ENCODE data around the gene IPP.

IPP gene

GRCh38 chr1:45789601-45790000 lies 39.1 kb upstream of the IPP start:
- no peaks in the 10 kb centered on the region for H3K9me3 ChIP-seq (ENCODE audit: control insufficient read depth, insufficient read depth, low read depth, low read length)
- no peaks in the 10 kb centered on the region for H3K4me1 ChIP-seq (ENCODE audit: control insufficient read depth, insufficient read depth, low read length)
- no peak overlapping the region for H3K4me3 ChIP-seq (ENCODE audit: low read depth, low read length)
- no peak for TF ChIP-seq ZNF449 (tag by site-specific recombination; IDR thresholded peaks at IDR 0.05)
- no peak for TF ChIP-seq ZNF510 (tag by site-specific recombination; IDR thresholded peaks at IDR 0.05; ENCODE audit: insufficient replicate concordance)
- no peak for TF ChIP-seq ZNF544 (tag by site-specific recombination; IDR thresholded peaks at IDR 0.05)
- TF ChIP-seq ZBTB7A (tag by site-specific recombination; IDR thresholded peaks at IDR 0.05; ENCODE audit: low read depth), result no peak
- TF ChIP-seq ZBTB21 (tag by site-specific recombination; IDR thresholded peaks at IDR 0.05), result no peak
- TF ChIP-seq ZSCAN30 (tag by site-specific recombination; IDR thresholded peaks at IDR 0.05), result no peak
- TF ChIP-seq ZNF302 (tag by site-specific recombination; IDR thresholded peaks at IDR 0.05; ENCODE audit: low read depth), result no peak
- ChIA-PET CTCF (interaction anchor here (0.6 kb wide), 1 partner anchor 25 kb away, joined by 5 read pairs; no protein-coding TSS in a partner anchor), POLR2A (interaction anchor here (0.6 to 0.7 kb wide), 2 partner anchors 10 to 929 kb away, joined by 3 read pairs; partner anchors contain the start of gene EFCAB14)
- H3K27ac ChIP-seq (ENCODE audit: extremely low read depth, low read depth, low read length), result no peak overlapping the region
- no peaks in the 10 kb centered on the region for H3K36me3 ChIP-seq (ENCODE audit: control insufficient read depth in 2 of 2, insufficient read depth in 1 of 2, low read length in 2 of 2)

GRCh38 chr1:45787905-45788304 lies 37.5 kb upstream of the IPP start:
- ChIA-PET CTCF (no interaction called here), POLR2A (no interaction called here)
- no peaks in the 10 kb centered on the region for H3K36me3 ChIP-seq (ENCODE audit: control insufficient read depth in 2 of 2, insufficient read depth in 1 of 2, low read length in 2 of 2)
- TF ChIP-seq SCRT1 (tag by site-specific recombination; IDR thresholded peaks at IDR 0.05; ENCODE audit: borderline replicate concordance) (no peak), ZNF248 (tag by site-specific recombination; IDR thresholded peaks at IDR 0.05) (no peak), ZNF174 (tag by site-specific recombination; IDR thresholded peaks at IDR 0.05) (no peak), GFI1B (tag by site-specific recombination; IDR thresholded peaks at IDR 0.05) (no peak), KLF7 (tag by site-specific recombination; IDR thresholded peaks at IDR 0.05; ENCODE audit: borderline replicate concordance) (no peak)
- H3K4me1 ChIP-seq (ENCODE audit: control insufficient read depth, insufficient read depth, low read length), result no peaks in the 10 kb centered on the region
- no peak overlapping the region for H3K4me3 ChIP-seq (ENCODE audit: low read depth, low read length)
- H3K27ac ChIP-seq (ENCODE audit: extremely low read depth, low read depth, low read length), result no peak overlapping the region
- no peaks in the 10 kb centered on the region for H3K9me3 ChIP-seq (ENCODE audit: control insufficient read depth, insufficient read depth, low read depth, low read length)

- no peak for TF ChIP-seq ZNF426 (tag by site-specific recombination; IDR thresholded peaks at IDR 0.05)
- Histone ChIP-seq H3K9me3 (ENCODE audit: control insufficient read depth, insufficient read depth, low read depth, low read length) (no peaks in the 10 kb centered on the region), H3K4me1 (ENCODE audit: control insufficient read depth, insufficient read depth, low read length) (no peaks in the 10 kb centered on the region), H3K4me3 (ENCODE audit: low read depth, low read length) (no peak overlapping the region), H3K36me3 (ENCODE audit: control insufficient read depth in 2 of 2, insufficient read depth in 1 of 2, low read length in 2 of 2) (no peaks in the 10 kb centered on the region), H3K27ac (ENCODE audit: extremely low read depth, low read depth, low read length) (no peak overlapping the region)
- ChIA-PET CTCF (no interaction called here), POLR2A (no interaction called here)
Observed at GRCh38 chr1:45785583-45785982, 35.1 kb upstream of the IPP start.

- no peak overlapping the region for H3K4me3 ChIP-seq (ENCODE audit: low read depth, low read length)
- no peak overlapping the region for H3K27ac ChIP-seq (ENCODE audit: extremely low read depth, low read depth, low read length)
- ChIA-PET POLR2A (no interaction called here), CTCF (no interaction called here)
- peak; percentile 60; the same call in 1 of the 2 replicates for TF ChIP-seq ATF2 (tag by site-specific recombination; IDR thresholded peaks at IDR 0.05; ENCODE audit: low read depth)
- TF ChIP-seq ZNF624 (tag by site-specific recombination; IDR thresholded peaks at IDR 0.05), result no peak
- peak; percentile 87 for TF ChIP-seq ZBTB21 (tag by site-specific recombination; IDR thresholded peaks at IDR 0.05)
- TF ChIP-seq ZNF76 (tag by site-specific recombination; IDR thresholded peaks at IDR 0.05; ENCODE audit: borderline replicate concordance, low read depth), result no peak
- peak; percentile 90 for TF ChIP-seq ZNF629 (tag by site-specific recombination; IDR thresholded peaks at IDR 0.05)
- no peak for TF ChIP-seq ZNF19 (tag by site-specific recombination; IDR thresholded peaks at IDR 0.05; ENCODE audit: low read depth)
- no peak for TF ChIP-seq ZBTB26 (tag by site-specific recombination; optimal IDR thresholded peaks at IDR 0.05)
- TF ChIP-seq GLIS1 (tag by site-specific recombination; IDR thresholded peaks at IDR 0.05), result no peak
- no peaks in the 10 kb centered on the region for H3K4me1 ChIP-seq (ENCODE audit: control insufficient read depth, insufficient read depth, low read length)
- no peaks in the 10 kb centered on the region for H3K36me3 ChIP-seq (ENCODE audit: control insufficient read depth in 2 of 2, insufficient read depth in 1 of 2, low read length in 2 of 2)
- H3K9me3 ChIP-seq (ENCODE audit: control insufficient read depth, insufficient read depth, low read depth, low read length), result no peaks in the 10 kb centered on the region
Observed at GRCh38 chr1:45775794-45776193, 25.3 kb upstream of the IPP start.

All from HEK293 (cell line).